ENCODE data around the gene PGPEP1.

- TF ChIP-seq CEBPB (IDR thresholded peaks at IDR 0.05) (no peak), RAD21 (IDR thresholded peaks at IDR 0.05; ENCODE audit: low read depth) (no peak), TCF12 (IDR thresholded peaks at IDR 0.05; ENCODE audit: low read depth) (0 out of 2 replicates have a peak, but pooled peaks have one; percentile 32), TAF1 (IDR thresholded peaks at IDR 0.05; ENCODE audit: low read depth) (no peak), NFIC (IDR thresholded peaks at IDR 0.05) (no peak), CREB1 (IDR thresholded peaks at IDR 0.05; ENCODE audit: low read depth) (no peak), EP300 (IDR thresholded peaks at IDR 0.05; ENCODE audit: borderline replicate concordance) (no peak)
These were observed 36.6 kb downstream of the PGPEP1 start for GRCh38 chr19:18377026-18377425.
